ENCODE data around the gene FBXO2. TPM values are rescaled to one million over a fixed set of nuclear protein-coding genes. Genes with fewer than 3 reads are reported as not detected.

Gene FBXO2
- total and polyA plus RNA-seq, 9 of the 15 experiments (the other 6 are each of a cell fraction or from before 2014, with no cell fraction given) = 0.04 to 1.9 (median 0.27) TPM

- peak overlapping the region in 1 of 2 experiments; percentile 66; a peak in 1 of 4 replicates for H3K9ac ChIP-seq (ENCODE audit: insufficient read depth in 1 of 2, low read depth in 2 of 2, low read length in 2 of 2)
- BruUV-seq (replicated peaks) = no TSS peak
- FAIRE-seq (peak; percentile 40), DNase-seq (ENCODE audit: extremely low read depth in 1 of 4, low spot score in 3 of 4) (no peak), ATAC-seq (peak; percentile 36)
- H3K79me2 ChIP-seq (ENCODE audit: control insufficient read depth, insufficient read depth, low read length) = no peaks in the 10 kb centered on the region; the same call in none of the 3 replicates
- peaks cover 8% of the 10 kb centered on the region for H4K20me1 ChIP-seq (replicated peaks; ENCODE audit: control insufficient read depth, insufficient read depth, low read length)
- H3K36me3 ChIP-seq (ENCODE audit: control insufficient read depth, insufficient read depth, low read length) = peaks cover 72% of the 10 kb centered on the region; the same call in 2 of the 3 replicates
- no peak overlapping the region for H2AFZ ChIP-seq (ENCODE audit: low read depth, low read length)
- H3K9me1 ChIP-seq (ENCODE audit: control insufficient read depth, insufficient read depth, low read length) = peaks cover 8% of the 10 kb centered on the region
- H3K27me3 ChIP-seq (ENCODE audit: control insufficient read depth in 2 of 2, insufficient read depth in 2 of 2, low read length in 2 of 2) = no peaks in the 10 kb centered on the region
- WGBS (ENCODE audit: insufficient coverage, low coverage, missing lambda C conversion rate) = 30% methylated on average over 5 of the region's 6 CpGs
- intact Hi-C loops (cut with micrococcal nuclease) = loop anchor here (5.0 kb wide), 1 partner anchor 37 kb away; no protein-coding TSS in a partner anchor
- CTCF ChIA-PET (ENCODE audit: low intra/inter-chr PET ratio) = interaction anchor here (1.0 kb wide), 1 partner anchor 21 kb away, joined by 4 read pairs; no protein-coding TSS in a partner anchor
- peak overlapping the region; percentile 65 for H3K4me2 ChIP-seq (ENCODE audit: insufficient read depth, low read length)
- peak overlapping the region; percentile 50 for H3K27ac ChIP-seq (ENCODE audit: extremely low read depth, low read depth, low read length)
- H3K4me1 ChIP-seq (replicated peaks in 1 of 2; ENCODE audit: control insufficient read depth in 2 of 2, insufficient read depth in 2 of 2, low read length in 2 of 2) = peaks cover 20 to 57% of the 10 kb centered on the region in 2 experiments
- POLR2A ChIA-PET = interaction anchor here (0.5 to 1.9 kb wide), 12 partner anchors 9 to 239 kb away, joined by 3 to 6 read pairs (median 4); no protein-coding TSS in a partner anchor
- in situ Hi-C loops (cut with MboI) = no loop called here
- no peaks in the 10 kb centered on the region for H3K9me3 ChIP-seq (replicated peaks; ENCODE audit: control insufficient read depth, insufficient read depth, low read depth, low read length)
- no peak overlapping the region for H3K4me3 ChIP-seq
- TF ChIP-seq ZNF347 (CRISPR knock-in tag; IDR thresholded peaks at IDR 0.05; ENCODE audit: low read depth) = no peak
- TF ChIP-seq LARP7 (IDR thresholded peaks at IDR 0.05) = no peak
- TF ChIP-seq ETV6 (IDR thresholded peaks at IDR 0.05; ENCODE audit: borderline replicate concordance in 1 of 2, low read depth in 2 of 2, low read length in 1 of 2) = peak in 1 of 2 experiments; percentile 18; a peak in 1 of 4 replicates
- no peak for TF ChIP-seq ETV6 (CRISPR knock-in tag; IDR thresholded peaks at IDR 0.05; ENCODE audit: borderline replicate concordance)
- TF ChIP-seq, protein P1, sequence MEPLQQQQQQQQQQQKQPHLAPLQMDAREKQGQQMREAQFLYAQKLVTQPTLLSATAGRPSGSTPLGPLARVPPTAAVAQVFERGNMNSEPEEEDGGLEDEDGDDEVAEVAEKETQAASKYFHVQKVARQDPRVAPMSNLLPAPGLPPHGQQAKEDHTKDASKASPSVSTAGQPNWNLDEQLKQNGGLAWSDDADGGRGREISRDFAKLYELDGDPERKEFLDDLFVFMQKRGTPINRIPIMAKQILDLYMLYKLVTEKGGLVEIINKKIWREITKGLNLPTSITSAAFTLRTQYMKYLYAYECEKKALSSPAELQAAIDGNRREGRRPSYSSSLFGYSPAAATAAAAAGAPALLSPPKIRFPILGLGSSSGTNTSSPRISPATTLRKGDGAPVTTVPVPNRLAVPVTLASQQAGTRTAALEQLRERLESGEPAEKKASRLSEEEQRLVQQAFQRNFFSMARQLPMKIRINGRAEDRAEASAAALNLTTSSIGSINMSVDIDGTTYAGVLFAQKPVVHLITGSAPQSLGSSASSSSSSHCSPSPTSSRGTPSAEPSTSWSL (CRISPR knock-in tag; IDR thresholded peaks at IDR 0.05; ENCODE audit: borderline replicate concordance) = 0 out of 2 replicates have a peak, but pooled peaks have one; percentile 31
- no peak for TF ChIP-seq BCL6 (CRISPR knock-in tag; IDR thresholded peaks at IDR 0.05)
- peak in 1 of 2 experiments; percentile 55; a peak in 2 of 4 replicates for TF ChIP-seq TEAD1 (CRISPR knock-in tag; IDR thresholded peaks at IDR 0.05)
- TF ChIP-seq SNRNP70 (optimal IDR thresholded peaks at IDR 0.05; ENCODE audit: low read depth, low read length) = no peak
- TF ChIP-seq CXXC5 (CRISPR knock-in tag; IDR thresholded peaks at IDR 0.05) = peak; percentile 32
- TF ChIP-seq, protein P2, sequence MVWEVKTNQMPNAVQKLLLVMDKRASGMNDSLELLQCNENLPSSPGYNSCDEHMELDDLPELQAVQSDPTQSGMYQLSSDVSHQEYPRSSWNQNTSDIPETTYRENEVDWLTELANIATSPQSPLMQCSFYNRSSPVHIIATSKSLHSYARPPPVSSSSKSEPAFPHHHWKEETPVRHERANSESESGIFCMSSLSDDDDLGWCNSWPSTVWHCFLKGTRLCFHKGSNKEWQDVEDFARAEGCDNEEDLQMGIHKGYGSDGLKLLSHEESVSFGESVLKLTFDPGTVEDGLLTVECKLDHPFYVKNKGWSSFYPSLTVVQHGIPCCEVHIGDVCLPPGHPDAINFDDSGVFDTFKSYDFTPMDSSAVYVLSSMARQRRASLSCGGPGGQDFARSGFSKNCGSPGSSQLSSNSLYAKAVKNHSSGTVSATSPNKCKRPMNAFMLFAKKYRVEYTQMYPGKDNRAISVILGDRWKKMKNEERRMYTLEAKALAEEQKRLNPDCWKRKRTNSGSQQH (CRISPR knock-in tag; IDR thresholded peaks at IDR 0.05) = peak; percentile 94
- no peak for TF ChIP-seq BRD9 (IDR thresholded peaks at IDR 0.05; ENCODE audit: low read depth, partially characterized antibody)
- peak; percentile 29; the same call in 1 of the 2 replicates for TF ChIP-seq EP300 (IDR thresholded peaks at IDR 0.05; ENCODE audit: low read length)
- TF ChIP-seq SMAD4 (CRISPR knock-in tag; conservative IDR thresholded peaks at IDR 0.05) = 0 out of 2 replicates have a peak, but pooled peaks have one; percentile 15
- TF ChIP-seq, protein P3, sequence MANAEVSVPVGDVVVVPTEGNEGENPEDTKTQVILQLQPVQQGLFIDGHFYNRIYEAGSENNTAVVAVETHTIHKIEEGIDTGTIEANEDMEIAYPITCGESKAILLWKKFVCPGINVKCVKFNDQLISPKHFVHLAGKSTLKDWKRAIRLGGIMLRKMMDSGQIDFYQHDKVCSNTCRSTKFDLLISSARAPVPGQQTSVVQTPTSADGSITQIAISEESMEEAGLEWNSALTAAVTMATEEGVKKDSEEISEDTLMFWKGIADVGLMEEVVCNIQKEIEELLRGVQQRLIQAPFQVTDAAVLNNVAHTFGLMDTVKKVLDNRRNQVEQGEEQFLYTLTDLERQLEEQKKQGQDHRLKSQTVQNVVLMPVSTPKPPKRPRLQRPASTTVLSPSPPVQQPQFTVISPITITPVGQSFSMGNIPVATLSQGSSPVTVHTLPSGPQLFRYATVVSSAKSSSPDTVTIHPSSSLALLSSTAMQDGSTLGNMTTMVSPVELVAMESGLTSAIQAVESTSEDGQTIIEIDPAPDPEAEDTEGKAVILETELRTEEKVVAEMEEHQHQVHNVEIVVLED (CRISPR knock-in tag; IDR thresholded peaks at IDR 0.05) = no peak
- TF ChIP-seq ZNF224 (CRISPR knock-in tag; IDR thresholded peaks at IDR 0.05) = no peak
These were observed 16.5 kb upstream of the FBXO2 start for GRCh38 chr1:11670747-11671146.

All from K562 (cell line).